Trophoblast cell (in vitro differentiated cells and primary cell): ENCODE data around the gene ELOVL6.
"Not testable (repeated sequence)": the region's sequence is repeated elsewhere in the genome, so short reads cannot be mapped to it uniquely, and the experiment has no call there.

Experiments
- DNase-seq, 2 donors: peaks; one replicate each; pipeline ENCODE4 v3.0.0-alpha.2; 2016
- H2AFZ ChIP-seq: 2 replicates; pipeline ENCODE4 v1.6.1; 2013; ENCODE audit warnings: low read length, moderate library complexity, mild to moderate bottlenecking; ENCODE audit not compliant: insufficient read depth, poor library complexity
- H2AK5ac ChIP-seq: 2 replicates; pipeline ENCODE4 v1.6.1; 2013; ENCODE audit warnings: mild to moderate bottlenecking, low read length
- H2BK120ac ChIP-seq: 2 replicates; pipeline ENCODE4 v1.6.1; 2013; ENCODE audit warnings: low read length, mild to moderate bottlenecking, moderate library complexity; ENCODE audit not compliant: insufficient read depth, poor library complexity
- H2BK12ac ChIP-seq: 2 replicates; pipeline ENCODE4 v1.6.1; 2013; ENCODE audit warnings: mild to moderate bottlenecking, low read length, moderate library complexity
- H2BK5ac ChIP-seq: 2 replicates; pipeline ENCODE4 v1.6.1; 2013; ENCODE audit warnings: low read length, low read depth, moderate library complexity, mild to moderate bottlenecking; ENCODE audit not compliant: poor library complexity
- H3K14ac ChIP-seq: 2 replicates; pipeline ENCODE4 v1.6.1; 2013; ENCODE audit warnings: mild to moderate bottlenecking, low read length
- H3K18ac ChIP-seq: 2 replicates; pipeline ENCODE4 v1.6.1; 2013; ENCODE audit warnings: mild to moderate bottlenecking, low read length
- H3K23ac ChIP-seq: 2 replicates; pipeline ENCODE4 v1.6.1; 2013; ENCODE audit warnings: low read length
- H3K27ac ChIP-seq: 2 replicates; pipeline ENCODE4 v1.5.1; 2013; ENCODE audit warnings: low read depth, mild to moderate bottlenecking, inconsistent platforms, low read length, moderate library complexity
- H3K27me3 ChIP-seq: 2 replicates; pipeline ENCODE4 v1.6.1; 2013; ENCODE audit warnings: inconsistent platforms, mild to moderate bottlenecking, low read length, moderate library complexity; ENCODE audit not compliant: insufficient read depth
- H3K36me3 ChIP-seq, 2 experiments: 1 replicate in 1 of 2; 2 replicates in 1 of 2; pipeline ENCODE4 v1.6.1; 2013; ENCODE audit warnings: low read length in 2 of 2, mild to moderate bottlenecking in 2 of 2, moderate library complexity in 1 of 2; ENCODE audit not compliant: insufficient read depth in 2 of 2, control insufficient read depth in 1 of 2
- H3K4ac ChIP-seq: 2 replicates; pipeline ENCODE4 v1.6.1; 2013; ENCODE audit warnings: low read depth, mild to moderate bottlenecking, low read length, moderate library complexity
- H3K4me1 ChIP-seq, 2 experiments: 1 replicate in 1 of 2; 2 replicates in 1 of 2; pipeline ENCODE4 v1.6.1; 2013; ENCODE audit warnings: low read length in 2 of 2, mild to moderate bottlenecking in 2 of 2, moderate library complexity in 1 of 2; ENCODE audit not compliant: insufficient read depth in 2 of 2, control insufficient read depth in 1 of 2
- H3K4me2 ChIP-seq: 2 replicates; pipeline ENCODE4 v1.6.1; 2013; ENCODE audit warnings: inconsistent platforms, mild to moderate bottlenecking, low read length, moderate library complexity
- H3K4me3 ChIP-seq: 2 replicates; pipeline ENCODE4 v1.5.1; 2013; ENCODE audit warnings: mild to moderate bottlenecking, low read depth, low read length, inconsistent platforms
- H3K79me1 ChIP-seq: one replicate; pipeline ENCODE4 v1.6.1; 2013; ENCODE audit warnings: low read length
- H3K79me2 ChIP-seq: 2 replicates; pipeline ENCODE4 v1.6.1; 2013; ENCODE audit warnings: low read length, mild to moderate bottlenecking; ENCODE audit not compliant: control insufficient read depth, insufficient read depth, poor library complexity
- H3K9ac ChIP-seq: 2 replicates; pipeline ENCODE4 v1.6.1; 2013; ENCODE audit warnings: mild to moderate bottlenecking, low read length
- H3K9me3 ChIP-seq: 2 replicates; pipeline ENCODE4 v1.6.1; 2013; ENCODE audit warnings: low read depth, mild to moderate bottlenecking, control low read depth, inconsistent platforms, low read length; ENCODE audit not compliant: insufficient read depth
- H4K12ac ChIP-seq: 2 replicates; pipeline ENCODE4 v1.6.1; 2013; ENCODE audit warnings: low read depth, mild to moderate bottlenecking, low read length, moderate library complexity
- H4K8ac ChIP-seq: 2 replicates; pipeline ENCODE4 v1.6.1; 2013; ENCODE audit warnings: low read depth, mild to moderate bottlenecking, low read length, moderate library complexity
- H4K91ac ChIP-seq: one replicate; pipeline ENCODE4 v1.6.1; 2013; ENCODE audit warnings: low read depth, mild to moderate bottlenecking, low read length, moderate library complexity
- WGBS: extraction: QIAGEN DNeasy Blood & Tissue Kit; methylation state at CpG from one replicate; pipeline ENCODE4 v1.1.7; 2013; ENCODE audit warnings: missing lambda C conversion rate; ENCODE audit not compliant: insufficient read length, insufficient coverage; ENCODE audit errors: extremely low coverage; 5-methylcytosine and 5-hydroxymethylcytosine counted together

The ELOVL6 gene

DNA sequence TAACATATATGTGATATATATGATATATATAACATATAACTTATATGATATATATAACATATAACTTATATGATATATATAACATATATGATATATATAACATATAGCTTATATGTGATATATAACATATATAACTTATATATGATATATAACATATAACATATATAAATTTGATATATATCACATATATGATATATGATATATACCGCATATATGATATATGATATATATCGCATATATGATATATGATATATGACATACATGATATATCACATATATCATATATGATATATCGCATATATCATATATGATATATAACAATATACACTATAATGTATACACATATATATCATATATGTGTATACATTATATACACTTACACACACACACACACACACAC, 114.3 kb downstream of the ELOVL6 start:
- no peak overlapping the region for H2BK120ac ChIP-seq
- no peak for DNase-seq
- H3K18ac ChIP-seq: no peak overlapping the region
- no peak overlapping the region for H3K4ac ChIP-seq
- no peaks in the 10 kb centered on the region for H3K27me3 ChIP-seq
- no peak overlapping the region for H2AFZ ChIP-seq
- H3K36me3 ChIP-seq: no peaks in the 10 kb centered on the region
- no peak overlapping the region for H2AK5ac ChIP-seq
- H3K9me3 ChIP-seq: no peaks in the 10 kb centered on the region
- no peak overlapping the region for H3K9ac ChIP-seq
- no peak overlapping the region for H2BK5ac ChIP-seq
- no peak overlapping the region for H3K4me3 ChIP-seq
- no peaks in the 10 kb centered on the region for H3K79me2 ChIP-seq
- H4K91ac ChIP-seq: no peak overlapping the region
- no peaks in the 10 kb centered on the region for H3K79me1 ChIP-seq
- peaks cover 0 to 3% of the 10 kb centered on the region in 2 experiments for H3K4me1 ChIP-seq
- H3K14ac ChIP-seq: no peak overlapping the region
- no CpG with 5 or more reads among the region's 3 CpGs for WGBS
- no peak overlapping the region for H3K4me2 ChIP-seq
- no peak overlapping the region for H4K12ac ChIP-seq
- H3K23ac ChIP-seq: no peak overlapping the region
- no peak overlapping the region for H2BK12ac ChIP-seq
- no peak overlapping the region for H4K8ac ChIP-seq
- H3K27ac ChIP-seq: no peak overlapping the region

DNA sequence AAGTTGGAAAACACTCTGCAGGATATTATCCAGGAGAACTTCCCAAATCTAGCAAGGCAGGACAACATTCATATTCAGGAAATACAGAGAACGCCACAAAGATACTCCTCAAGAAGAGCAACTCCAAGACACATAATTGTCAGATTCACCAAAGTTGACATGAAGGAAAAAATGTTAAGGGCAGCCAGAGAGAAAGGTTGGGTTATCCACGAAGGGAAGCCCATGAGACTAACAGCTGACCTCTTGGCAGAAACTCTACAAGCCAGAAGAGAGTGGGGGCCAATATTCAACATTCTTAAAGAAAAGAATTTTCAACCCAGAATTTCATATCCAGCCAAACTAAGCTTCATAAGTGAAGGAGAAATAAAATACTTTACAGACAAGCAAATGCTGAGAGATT, 120.3 kb downstream of the ELOVL6 start:
- H3K27ac ChIP-seq, H2AFZ ChIP-seq, H3K79me1 ChIP-seq, H2AK5ac ChIP-seq, H4K8ac ChIP-seq, H3K4me3 ChIP-seq, H4K12ac ChIP-seq, H3K9me3 ChIP-seq, H2BK5ac ChIP-seq, H2BK120ac ChIP-seq, H2BK12ac ChIP-seq, H3K14ac ChIP-seq, H3K4me2 ChIP-seq, H3K23ac ChIP-seq, H4K91ac ChIP-seq, H3K4ac ChIP-seq, DNase-seq, H3K36me3 ChIP-seq, H3K4me1 ChIP-seq, H3K9ac ChIP-seq, H3K18ac ChIP-seq, H3K79me2 ChIP-seq, H3K27me3 ChIP-seq: not testable (repeated sequence)
- WGBS: no CpG with 5 or more reads among the region's 2 CpGs

DNA sequence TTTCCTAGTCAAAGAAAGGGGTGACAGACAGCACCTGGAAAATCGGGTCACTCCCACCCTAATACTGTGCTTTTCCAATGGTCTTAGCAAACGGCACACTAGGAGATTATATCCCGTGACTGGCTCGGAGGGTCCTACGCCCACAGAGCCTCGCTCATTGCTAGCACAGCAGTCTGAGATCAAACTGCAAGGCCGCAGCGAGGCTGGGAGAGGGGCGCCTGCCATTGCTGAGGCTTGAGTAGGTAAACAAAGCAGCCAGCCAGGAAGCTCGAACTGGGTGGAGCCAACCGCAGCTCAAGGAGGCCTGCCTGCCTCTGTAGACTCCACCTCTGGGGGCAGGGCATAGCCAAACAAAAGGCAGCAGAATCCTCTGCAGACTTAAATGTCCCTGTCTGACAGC, 121.6 kb downstream of the ELOVL6 start:
- H4K8ac ChIP-seq, DNase-seq, H2BK5ac ChIP-seq, H3K4me1 ChIP-seq, H2AFZ ChIP-seq, H3K9ac ChIP-seq, H3K14ac ChIP-seq, H3K9me3 ChIP-seq, H3K27me3 ChIP-seq, H3K4ac ChIP-seq, H3K79me2 ChIP-seq, H3K23ac ChIP-seq, H3K27ac ChIP-seq, H4K12ac ChIP-seq, H2BK120ac ChIP-seq, H3K79me1 ChIP-seq, H2BK12ac ChIP-seq, H3K36me3 ChIP-seq, H4K91ac ChIP-seq, H3K4me2 ChIP-seq, H2AK5ac ChIP-seq, H3K4me3 ChIP-seq, H3K18ac ChIP-seq: not testable (repeated sequence)
- WGBS: no CpG with 5 or more reads among the region's 11 CpGs

DNA sequence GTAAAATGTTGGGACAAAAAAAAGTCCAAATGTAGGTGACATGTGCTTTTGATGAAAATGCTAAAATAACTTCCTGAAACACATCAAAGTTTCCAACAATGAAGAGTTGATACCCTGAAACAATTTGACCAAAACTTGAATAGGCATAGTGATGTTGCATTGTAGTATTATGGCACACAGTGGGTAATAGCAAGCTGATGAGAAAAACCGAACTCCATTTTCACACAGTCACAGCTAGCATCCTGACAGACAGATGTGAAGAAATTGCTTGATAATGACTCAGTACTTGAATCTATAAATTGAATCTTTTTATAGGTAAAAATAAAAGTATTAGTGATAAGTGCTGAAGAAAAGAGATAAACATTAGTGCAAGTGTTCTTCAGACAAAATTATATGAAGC, 122.5 kb downstream of the ELOVL6 start:
- no peak for DNase-seq
- no peak overlapping the region for H4K12ac ChIP-seq
- H3K36me3 ChIP-seq: no peaks in the 10 kb centered on the region
- no peaks in the 10 kb centered on the region for H3K27me3 ChIP-seq
- H3K4me3 ChIP-seq: no peak overlapping the region
- no peak overlapping the region for H3K27ac ChIP-seq
- H3K4ac ChIP-seq: no peak overlapping the region
- no peak overlapping the region for H2BK12ac ChIP-seq
- no peak overlapping the region for H2BK120ac ChIP-seq
- H3K79me1 ChIP-seq: no peaks in the 10 kb centered on the region
- no peak overlapping the region for H4K8ac ChIP-seq
- no peak overlapping the region for H2AFZ ChIP-seq
- no peak overlapping the region for H2BK5ac ChIP-seq
- no peak overlapping the region for H2AK5ac ChIP-seq
- H3K14ac ChIP-seq: no peak overlapping the region
- no CpG with 5 or more reads among the region's 1 CpG for WGBS
- H3K23ac ChIP-seq: no peak overlapping the region
- H3K4me2 ChIP-seq: no peak overlapping the region
- H3K18ac ChIP-seq: no peak overlapping the region
- H4K91ac ChIP-seq: no peak overlapping the region
- no peaks in the 10 kb centered on the region for H3K9me3 ChIP-seq
- no peaks in the 10 kb centered on the region for H3K4me1 ChIP-seq
- no peaks in the 10 kb centered on the region for H3K79me2 ChIP-seq
- H3K9ac ChIP-seq: no peak overlapping the region
